ENCODE data around the gene SALL1.

DNA sequence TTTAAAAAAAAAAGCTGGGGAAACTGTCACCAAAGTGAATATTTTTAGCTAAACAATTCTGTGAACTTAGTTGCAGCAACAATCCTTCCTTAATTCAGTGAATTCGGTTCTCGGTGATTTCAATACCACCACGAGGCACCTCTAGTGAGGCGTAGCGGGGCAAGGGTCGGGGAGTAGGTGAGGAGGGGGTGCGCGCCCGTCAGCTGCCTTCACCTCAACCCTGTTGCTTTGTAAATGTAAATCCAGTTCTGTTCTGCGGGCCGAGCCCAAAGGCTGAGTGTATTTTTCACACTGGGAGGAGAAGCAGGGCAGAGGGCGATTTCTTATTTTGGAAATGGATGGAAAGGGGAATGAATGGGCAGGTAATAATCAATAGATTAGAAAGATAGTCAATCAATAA, 17.4 kb downstream of the SALL1 start:
- TF ChIP-seq, protein P1, sequence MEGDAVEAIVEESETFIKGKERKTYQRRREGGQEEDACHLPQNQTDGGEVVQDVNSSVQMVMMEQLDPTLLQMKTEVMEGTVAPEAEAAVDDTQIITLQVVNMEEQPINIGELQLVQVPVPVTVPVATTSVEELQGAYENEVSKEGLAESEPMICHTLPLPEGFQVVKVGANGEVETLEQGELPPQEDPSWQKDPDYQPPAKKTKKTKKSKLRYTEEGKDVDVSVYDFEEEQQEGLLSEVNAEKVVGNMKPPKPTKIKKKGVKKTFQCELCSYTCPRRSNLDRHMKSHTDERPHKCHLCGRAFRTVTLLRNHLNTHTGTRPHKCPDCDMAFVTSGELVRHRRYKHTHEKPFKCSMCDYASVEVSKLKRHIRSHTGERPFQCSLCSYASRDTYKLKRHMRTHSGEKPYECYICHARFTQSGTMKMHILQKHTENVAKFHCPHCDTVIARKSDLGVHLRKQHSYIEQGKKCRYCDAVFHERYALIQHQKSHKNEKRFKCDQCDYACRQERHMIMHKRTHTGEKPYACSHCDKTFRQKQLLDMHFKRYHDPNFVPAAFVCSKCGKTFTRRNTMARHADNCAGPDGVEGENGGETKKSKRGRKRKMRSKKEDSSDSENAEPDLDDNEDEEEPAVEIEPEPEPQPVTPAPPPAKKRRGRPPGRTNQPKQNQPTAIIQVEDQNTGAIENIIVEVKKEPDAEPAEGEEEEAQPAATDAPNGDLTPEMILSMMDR (conservative IDR thresholded peaks at IDR 0.05; ENCODE audit: low read depth, low read length) = no peak
- no peak for TF ChIP-seq EZH2 (IDR thresholded peaks at IDR 0.05; ENCODE audit: low read length, unreplicated experiment)
- no peak for TF ChIP-seq EZH2phosphoT487 (IDR thresholded peaks at IDR 0.05; ENCODE audit: borderline replicate concordance, low read length)

Data from PC-3 (cell line).